Spleen (tissue), 7 donors: ENCODE results near the gene MSANTD2.

Experiments
- POLR2A ChIP-seq, 3 donors: fragments of 450-650 bp; IDR thresholded peaks; one replicate each; pipeline ENCODE4 v1.5.1; 2017; ENCODE audit warnings: antibody characterized with exemption in 3 of 3, mild to moderate bottlenecking in 1 of 3
- TF ChIP-seq, protein P1 (sequence below), 11 experiments: fragments of 200-600 bp in 7 of 11; fragments of 450-650 bp in 4 of 11; sonication (generic) in 4 of 11; IDR thresholded peaks in 8 of 11; conservative IDR thresholded peaks in 3 of 11; 1 replicate in 7 of 11; 2 replicates in 4 of 11; pipeline versions ENCODE4 v1.4.0 to v1.8.0; 2016 to 2021; ENCODE audit warnings: antibody characterized with exemption in 11 of 11, inconsistent platforms in 4 of 11, mild to moderate bottlenecking in 1 of 11
- donor health status: DM: no; HTN: no; CAD: no; lungs with moderate emphysema.
- donor health status: DM: no; HTN: no; CAD: no.
- donor health status: DM: no; HTN: no; CAD: no.

DNA sequence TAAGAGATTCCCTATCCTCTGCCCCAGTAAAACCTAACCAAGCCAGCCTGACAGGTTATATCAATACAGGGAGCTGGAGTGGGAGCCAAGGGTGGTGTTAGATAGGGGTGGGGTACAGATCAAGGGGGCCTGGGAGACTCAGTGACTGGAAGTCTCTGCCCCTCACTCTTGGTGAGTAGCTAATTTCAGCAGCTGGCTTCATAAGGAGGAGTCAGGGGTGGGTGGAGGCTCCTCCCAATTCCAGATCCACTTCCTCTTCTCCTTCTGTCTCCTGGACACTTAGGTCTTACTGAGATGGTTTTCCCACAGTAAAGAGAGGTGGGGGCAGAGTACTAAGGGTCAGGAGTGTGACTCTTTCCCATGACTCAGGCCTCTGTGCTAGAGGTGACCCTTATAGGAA is 47.0 kb downstream of the MSANTD2 start:
- TF ChIP-seq, protein P1, sequence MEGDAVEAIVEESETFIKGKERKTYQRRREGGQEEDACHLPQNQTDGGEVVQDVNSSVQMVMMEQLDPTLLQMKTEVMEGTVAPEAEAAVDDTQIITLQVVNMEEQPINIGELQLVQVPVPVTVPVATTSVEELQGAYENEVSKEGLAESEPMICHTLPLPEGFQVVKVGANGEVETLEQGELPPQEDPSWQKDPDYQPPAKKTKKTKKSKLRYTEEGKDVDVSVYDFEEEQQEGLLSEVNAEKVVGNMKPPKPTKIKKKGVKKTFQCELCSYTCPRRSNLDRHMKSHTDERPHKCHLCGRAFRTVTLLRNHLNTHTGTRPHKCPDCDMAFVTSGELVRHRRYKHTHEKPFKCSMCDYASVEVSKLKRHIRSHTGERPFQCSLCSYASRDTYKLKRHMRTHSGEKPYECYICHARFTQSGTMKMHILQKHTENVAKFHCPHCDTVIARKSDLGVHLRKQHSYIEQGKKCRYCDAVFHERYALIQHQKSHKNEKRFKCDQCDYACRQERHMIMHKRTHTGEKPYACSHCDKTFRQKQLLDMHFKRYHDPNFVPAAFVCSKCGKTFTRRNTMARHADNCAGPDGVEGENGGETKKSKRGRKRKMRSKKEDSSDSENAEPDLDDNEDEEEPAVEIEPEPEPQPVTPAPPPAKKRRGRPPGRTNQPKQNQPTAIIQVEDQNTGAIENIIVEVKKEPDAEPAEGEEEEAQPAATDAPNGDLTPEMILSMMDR (IDR thresholded peaks at IDR 0.05 in 8 of 11, conservative IDR thresholded peaks at IDR 0.05 in 3 of 11) = no peak
- TF ChIP-seq POLR2A (IDR thresholded peaks at IDR 0.05) = no peak
